ENCODE data around the gene CA7.

- TF ChIP-seq, protein P1, sequence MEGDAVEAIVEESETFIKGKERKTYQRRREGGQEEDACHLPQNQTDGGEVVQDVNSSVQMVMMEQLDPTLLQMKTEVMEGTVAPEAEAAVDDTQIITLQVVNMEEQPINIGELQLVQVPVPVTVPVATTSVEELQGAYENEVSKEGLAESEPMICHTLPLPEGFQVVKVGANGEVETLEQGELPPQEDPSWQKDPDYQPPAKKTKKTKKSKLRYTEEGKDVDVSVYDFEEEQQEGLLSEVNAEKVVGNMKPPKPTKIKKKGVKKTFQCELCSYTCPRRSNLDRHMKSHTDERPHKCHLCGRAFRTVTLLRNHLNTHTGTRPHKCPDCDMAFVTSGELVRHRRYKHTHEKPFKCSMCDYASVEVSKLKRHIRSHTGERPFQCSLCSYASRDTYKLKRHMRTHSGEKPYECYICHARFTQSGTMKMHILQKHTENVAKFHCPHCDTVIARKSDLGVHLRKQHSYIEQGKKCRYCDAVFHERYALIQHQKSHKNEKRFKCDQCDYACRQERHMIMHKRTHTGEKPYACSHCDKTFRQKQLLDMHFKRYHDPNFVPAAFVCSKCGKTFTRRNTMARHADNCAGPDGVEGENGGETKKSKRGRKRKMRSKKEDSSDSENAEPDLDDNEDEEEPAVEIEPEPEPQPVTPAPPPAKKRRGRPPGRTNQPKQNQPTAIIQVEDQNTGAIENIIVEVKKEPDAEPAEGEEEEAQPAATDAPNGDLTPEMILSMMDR (conservative IDR thresholded peaks at IDR 0.05 in 1 of 2, IDR thresholded peaks at IDR 0.05 in 1 of 2; ENCODE audit: low read depth in 1 of 2, low read length in 2 of 2): no peak
- no peak for TF ChIP-seq EZH2 (IDR thresholded peaks at IDR 0.05; ENCODE audit: low read length, missing control alignments)
Observed at GRCh38 chr16:66869424-66869823, 25.2 kb downstream of the CA7 start.

Measured in fibroblast of lung (primary cell).